Measurements from ENCODE around the gene BMAL1. TPM values are rescaled to one million over a fixed set of nuclear protein-coding genes. Genes with fewer than 3 reads are reported as not detected.

The BMAL1 gene
- total and polyA plus RNA-seq, 2 donors from 2014 or later = 9.2 to 20.6 TPM

GRCh38 chr11:13368041-13368446 lies 90.5 kb downstream of the BMAL1 start:
- no peaks in the 10 kb centered on the region for H3K9me3 ChIP-seq (ENCODE audit: control insufficient read depth in 2 of 3, insufficient read depth in 1 of 3, low read length in 3 of 3)
- peaks cover 0 to 2% (median 0%) of the 10 kb centered on the region in 3 donors for H3K4me1 ChIP-seq (ENCODE audit: control insufficient read depth in 2 of 3, insufficient read depth in 2 of 3, low read depth in 1 of 3, low read length in 3 of 3)
- H3K9ac ChIP-seq (ENCODE audit: low read length in 3 of 3) = no peak overlapping the region
- DNase-seq (no peak), FAIRE-seq (no peak)
- no peaks in the 10 kb centered on the region for H3K27me3 ChIP-seq (ENCODE audit: control insufficient read depth, insufficient read depth, low read length)
- H3K36me3 ChIP-seq (ENCODE audit: control insufficient read depth in 2 of 3, insufficient read depth in 3 of 3, low read length in 3 of 3) = peaks cover 0 to 35% (median 28%) of the 10 kb centered on the region in 3 donors
- H3K27ac ChIP-seq (ENCODE audit: low read depth in 2 of 2, low read length in 2 of 2) = no peak overlapping the region
- TF ChIP-seq CTCF (IDR thresholded peaks at IDR 0.05; ENCODE audit: borderline replicate concordance, extremely low read depth, insufficient read depth) = no peak
- H3K4me3 ChIP-seq (ENCODE audit: low read length in 3 of 3) = no peak overlapping the region
- intact Hi-C loops (cut with DNase I) = no loop called here

- Histone ChIP-seq H3K36me3 (ENCODE audit: control insufficient read depth in 2 of 3, insufficient read depth in 3 of 3, low read length in 3 of 3) (peaks cover 0 to 39% (median 36%) of the 10 kb centered on the region in 3 donors), H3K9ac (ENCODE audit: low read length in 3 of 3) (no peak overlapping the region), H3K4me1 (ENCODE audit: control insufficient read depth in 2 of 3, insufficient read depth in 2 of 3, low read depth in 1 of 3, low read length in 3 of 3) (peaks cover 0 to 2% (median 0%) of the 10 kb centered on the region in 3 donors), H3K27me3 (ENCODE audit: control insufficient read depth, insufficient read depth, low read length) (no peaks in the 10 kb centered on the region), H3K9me3 (ENCODE audit: control insufficient read depth in 2 of 3, insufficient read depth in 1 of 3, low read length in 3 of 3) (no peaks in the 10 kb centered on the region), H3K27ac (ENCODE audit: low read depth in 2 of 2, low read length in 2 of 2) (no peak overlapping the region), H3K4me3 (ENCODE audit: low read length in 3 of 3) (no peak overlapping the region)
- TF ChIP-seq CTCF (IDR thresholded peaks at IDR 0.05; ENCODE audit: borderline replicate concordance, extremely low read depth, insufficient read depth) = no peak
- intact Hi-C loops (cut with DNase I) = no loop called here
- no peak for DNase-seq
- FAIRE-seq = no peak
Observed at GRCh38 chr11:13373216-13373615, 95.6 kb downstream of the BMAL1 start.

- intact Hi-C loops (cut with DNase I) = no loop called here
- Histone ChIP-seq H3K9me3 (ENCODE audit: control insufficient read depth in 2 of 3, insufficient read depth in 1 of 3, low read length in 3 of 3) (no peaks in the 10 kb centered on the region), H3K36me3 (ENCODE audit: control insufficient read depth in 2 of 3, insufficient read depth in 3 of 3, low read length in 3 of 3) (peaks cover 0 to 39% (median 38%) of the 10 kb centered on the region in 3 donors), H3K4me3 (ENCODE audit: low read length in 3 of 3) (no peak overlapping the region), H3K9ac (ENCODE audit: low read length in 3 of 3) (no peak overlapping the region), H3K4me1 (ENCODE audit: control insufficient read depth in 2 of 3, insufficient read depth in 2 of 3, low read depth in 1 of 3, low read length in 3 of 3) (no peaks in the 10 kb centered on the region), H3K27me3 (ENCODE audit: control insufficient read depth, insufficient read depth, low read length) (no peaks in the 10 kb centered on the region), H3K27ac (ENCODE audit: low read depth in 2 of 2, low read length in 2 of 2) (no peak overlapping the region)
- TF ChIP-seq CTCF (IDR thresholded peaks at IDR 0.05; ENCODE audit: borderline replicate concordance, extremely low read depth, insufficient read depth) = no peak
- FAIRE-seq (no peak), DNase-seq (no peak)
Observed at GRCh38 chr11:13375798-13376197, 98.2 kb downstream of the BMAL1 start.

- Histone ChIP-seq H3K9me3 (ENCODE audit: control insufficient read depth in 2 of 3, insufficient read depth in 1 of 3, low read length in 3 of 3) (no peaks in the 10 kb centered on the region), H3K27ac (ENCODE audit: low read depth in 2 of 2, low read length in 2 of 2) (no peak overlapping the region), H3K4me3 (ENCODE audit: low read length in 3 of 3) (no peak overlapping the region), H3K27me3 (ENCODE audit: control insufficient read depth, insufficient read depth, low read length) (no peaks in the 10 kb centered on the region), H3K4me1 (ENCODE audit: control insufficient read depth in 2 of 3, insufficient read depth in 2 of 3, low read depth in 1 of 3, low read length in 3 of 3) (no peaks in the 10 kb centered on the region), H3K36me3 (ENCODE audit: control insufficient read depth in 2 of 3, insufficient read depth in 3 of 3, low read length in 3 of 3) (peaks cover 0 to 40% (median 37%) of the 10 kb centered on the region in 3 donors), H3K9ac (ENCODE audit: low read length in 3 of 3) (no peak overlapping the region)
- no peak for DNase-seq
- intact Hi-C loops (cut with DNase I) = no loop called here
- FAIRE-seq = no peak
- TF ChIP-seq CTCF (IDR thresholded peaks at IDR 0.05; ENCODE audit: borderline replicate concordance, extremely low read depth, insufficient read depth) = no peak
Observed at GRCh38 chr11:13376402-13376801, 98.8 kb downstream of the BMAL1 start.

Data from kidney (tissue), 14 donors.